Measurements from ENCODE around the gene VSTM4.

DNA sequence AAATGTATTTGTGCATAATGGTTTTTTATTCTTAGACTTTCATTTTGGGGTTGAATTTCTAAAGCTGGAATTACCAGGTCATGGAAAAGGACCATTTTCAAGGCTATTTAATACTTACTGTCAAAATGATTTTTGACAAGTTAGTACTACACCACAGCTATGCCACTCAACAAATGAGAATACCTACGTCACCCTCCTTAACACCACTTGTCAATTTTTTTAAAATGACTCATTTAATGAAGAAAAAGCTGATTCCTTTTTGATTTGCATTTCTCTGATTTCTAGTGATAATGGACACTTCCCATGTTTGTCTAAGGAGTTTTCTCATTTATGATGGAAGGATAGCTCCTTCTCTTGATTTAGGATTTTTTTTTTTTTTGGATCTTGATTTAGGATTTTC lies 63.3 kb downstream of the VSTM4 start:
- TF ChIP-seq ETS2 (tag; IDR thresholded peaks at IDR 0.05; ENCODE audit: borderline replicate concordance, poor library complexity, severe bottlenecking) (no peak), CTCF (IDR thresholded peaks at IDR 0.05 in 2 of 3, conservative IDR thresholded peaks at IDR 0.05 in 1 of 3; ENCODE audit: insufficient read depth in 2 of 3, low read depth in 1 of 3, low read length in 3 of 3) (no peak), ZFX (CRISPR knock-in tag; IDR thresholded peaks at IDR 0.05) (no peak), SRSF1 (IDR thresholded peaks at IDR 0.05; ENCODE audit: low read depth, low read length) (no peak), SIN3A (IDR thresholded peaks at IDR 0.05; ENCODE audit: borderline replicate concordance in 2 of 2, control insufficient read depth in 1 of 2, low read depth in 2 of 2, low read length in 2 of 2) (no peak)
